T-helper 2 cell treated with Interferon-gamma antibody and Interleukin-4, amounts not matched to agents 100 ng/mL and 5 ng/mL, for 36 hours (primary cell): ENCODE data around the gene TMC5. TPM values are rescaled to one million over a fixed set of nuclear protein-coding genes. Genes with fewer than 3 reads are reported as not detected.
"Not testable (repeated sequence)": the region's sequence is repeated elsewhere in the genome, so short reads cannot be mapped to it uniquely, and the experiment has no call there.

ENCODE experiments used
- intact Hi-C: fragments of 100-400 bp; cut with micrococcal nuclease; formaldehyde crosslinking; loops from one replicate; pipeline ENCODE4 v1.15.1; 2023
- total RNA-seq: library from RNA; stranded (reverse); gene quantifications from 2 replicates; pipeline ENCODE4 v1.2.3, GENCODE V29; 2022

TMC5 gene, protein sequence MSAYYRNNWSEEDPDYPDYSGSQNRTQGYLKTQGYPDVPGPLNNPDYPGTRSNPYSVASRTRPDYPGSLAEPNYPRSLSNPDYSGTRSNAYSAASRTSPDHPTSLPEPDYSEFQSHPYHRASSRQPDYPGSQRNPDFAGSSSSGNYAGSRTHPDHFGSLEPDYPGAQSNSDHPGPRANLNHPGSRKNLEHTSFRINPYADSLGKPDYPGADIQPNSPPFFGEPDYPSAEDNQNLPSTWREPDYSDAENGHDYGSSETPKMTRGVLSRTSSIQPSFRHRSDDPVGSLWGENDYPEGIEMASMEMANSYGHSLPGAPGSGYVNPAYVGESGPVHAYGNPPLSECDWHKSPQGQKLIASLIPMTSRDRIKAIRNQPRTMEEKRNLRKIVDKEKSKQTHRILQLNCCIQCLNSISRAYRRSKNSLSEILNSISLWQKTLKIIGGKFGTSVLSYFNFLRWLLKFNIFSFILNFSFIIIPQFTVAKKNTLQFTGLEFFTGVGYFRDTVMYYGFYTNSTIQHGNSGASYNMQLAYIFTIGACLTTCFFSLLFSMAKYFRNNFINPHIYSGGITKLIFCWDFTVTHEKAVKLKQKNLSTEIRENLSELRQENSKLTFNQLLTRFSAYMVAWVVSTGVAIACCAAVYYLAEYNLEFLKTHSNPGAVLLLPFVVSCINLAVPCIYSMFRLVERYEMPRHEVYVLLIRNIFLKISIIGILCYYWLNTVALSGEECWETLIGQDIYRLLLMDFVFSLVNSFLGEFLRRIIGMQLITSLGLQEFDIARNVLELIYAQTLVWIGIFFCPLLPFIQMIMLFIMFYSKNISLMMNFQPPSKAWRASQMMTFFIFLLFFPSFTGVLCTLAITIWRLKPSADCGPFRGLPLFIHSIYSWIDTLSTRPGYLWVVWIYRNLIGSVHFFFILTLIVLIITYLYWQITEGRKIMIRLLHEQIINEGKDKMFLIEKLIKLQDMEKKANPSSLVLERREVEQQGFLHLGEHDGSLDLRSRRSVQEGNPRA
- total RNA-seq: not detected in 2 replicates

DNA sequence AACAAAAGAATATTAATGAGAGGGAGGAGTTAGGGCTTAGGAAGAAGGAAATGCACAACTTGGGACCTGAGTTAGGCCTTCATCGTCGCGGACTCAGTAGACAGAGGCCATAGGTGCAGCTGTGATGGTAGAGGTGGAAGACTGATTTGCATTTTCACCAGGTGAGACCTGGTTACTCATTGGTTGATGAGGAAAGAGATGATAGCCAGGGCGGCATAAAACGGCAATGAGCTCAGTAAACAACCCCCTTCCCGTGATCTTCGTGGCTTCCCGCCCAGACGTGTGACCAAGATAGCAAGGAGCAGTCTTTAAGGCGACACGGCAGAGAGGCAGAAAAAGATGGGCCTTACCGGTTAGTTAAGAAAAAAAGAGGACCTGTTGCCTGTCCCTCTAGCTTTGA is at the start of gene TMC5:
Gene TMC5, plus strand, starts transcription at position 244 of the 400 bp plus-strand sequence. CDS start 22,156 bp downstream, outside the sequence.
- intact Hi-C loops: no loop called here

DNA sequence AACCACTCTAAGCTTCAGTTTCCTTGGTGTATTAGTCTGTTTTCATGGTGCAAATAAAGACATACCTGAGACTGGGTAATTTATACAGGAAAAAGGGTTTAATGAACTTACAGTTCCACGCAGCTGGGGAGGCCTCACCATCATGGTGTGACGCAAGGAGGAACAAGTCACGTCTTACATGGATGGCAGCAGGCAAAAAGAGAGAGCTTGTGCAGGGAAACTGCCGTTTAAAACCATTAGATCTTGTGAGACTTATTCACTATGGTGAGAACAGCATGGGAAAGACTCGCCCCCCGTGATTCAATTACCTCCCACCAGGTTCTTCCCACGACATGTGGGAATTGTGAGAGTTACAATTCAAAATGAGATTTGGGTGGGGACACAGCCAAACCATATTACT is 45.1 kb upstream of the TMC5 start:
- intact Hi-C loops: not testable (repeated sequence)

DNA sequence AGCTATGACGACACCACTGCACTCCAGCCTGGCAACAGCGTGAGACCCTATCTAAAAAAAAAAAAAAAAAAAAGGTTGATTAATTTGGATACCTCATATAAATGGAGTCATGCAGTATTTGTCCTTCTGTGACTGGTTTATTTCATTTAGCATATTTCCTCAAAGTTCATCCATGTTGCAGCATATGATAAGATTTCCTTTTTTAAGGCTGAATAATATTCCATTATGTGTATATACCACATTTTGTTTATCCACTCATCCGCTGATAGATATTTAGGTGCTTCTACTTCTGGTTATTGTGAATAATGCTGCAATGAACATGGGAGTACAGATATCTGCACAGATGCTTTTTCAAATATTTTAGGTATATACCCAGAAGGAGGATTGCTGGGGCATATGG is 43.3 kb upstream of the TMC5 start:
- intact Hi-C loops: no loop called here

DNA sequence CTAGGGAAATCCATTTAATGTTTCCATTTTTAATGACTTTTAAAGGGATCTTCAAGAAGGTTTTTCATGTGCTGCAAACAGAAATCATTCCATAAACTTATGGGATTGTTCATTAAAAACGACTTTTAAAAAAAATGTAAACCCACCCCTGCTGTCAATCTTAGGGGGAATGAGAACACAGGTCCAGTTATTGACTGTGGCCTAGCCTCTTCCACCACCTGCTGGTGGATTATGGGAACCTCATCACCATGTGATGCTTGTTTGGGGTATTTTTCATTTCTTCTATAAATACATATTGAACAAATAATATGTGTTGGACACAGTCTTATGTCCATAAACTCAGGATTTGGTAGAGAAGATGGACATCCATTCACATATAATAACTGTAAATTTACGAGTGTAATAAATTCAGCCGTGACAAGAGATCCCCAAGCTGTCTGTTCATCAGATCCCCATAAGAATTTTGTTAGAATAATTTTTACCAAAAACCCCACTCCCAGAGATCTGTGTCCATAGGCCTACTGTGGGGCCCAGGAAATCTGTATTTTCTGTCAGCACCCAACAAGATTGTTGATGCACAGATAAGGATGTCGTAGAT is 42.0 kb upstream of the TMC5 start:
- intact Hi-C loops: loop anchor here (1.0 kb wide), 3 partner anchors 152 to 289 kb away; no protein-coding TSS in a partner anchor

DNA sequence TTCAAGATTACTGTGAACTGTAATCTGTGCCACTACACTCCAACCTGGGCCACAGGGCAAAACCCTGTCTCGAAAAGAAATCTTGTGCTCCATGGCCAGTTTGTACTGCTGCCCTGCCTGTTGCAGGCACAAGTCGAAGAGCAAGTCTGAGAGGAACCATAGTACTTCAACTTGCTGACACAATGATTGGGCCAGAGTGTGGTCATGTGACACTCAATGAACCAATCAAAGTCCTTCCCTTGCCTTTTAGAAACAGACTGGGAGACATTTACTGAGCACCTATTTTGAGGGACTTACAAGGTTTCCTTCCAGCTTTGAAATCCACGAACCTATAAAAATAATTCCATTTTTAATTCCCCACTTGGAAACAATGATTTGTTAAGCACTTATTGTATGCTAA is 39.8 kb upstream of the TMC5 start:
- intact Hi-C loops: no loop called here

DNA sequence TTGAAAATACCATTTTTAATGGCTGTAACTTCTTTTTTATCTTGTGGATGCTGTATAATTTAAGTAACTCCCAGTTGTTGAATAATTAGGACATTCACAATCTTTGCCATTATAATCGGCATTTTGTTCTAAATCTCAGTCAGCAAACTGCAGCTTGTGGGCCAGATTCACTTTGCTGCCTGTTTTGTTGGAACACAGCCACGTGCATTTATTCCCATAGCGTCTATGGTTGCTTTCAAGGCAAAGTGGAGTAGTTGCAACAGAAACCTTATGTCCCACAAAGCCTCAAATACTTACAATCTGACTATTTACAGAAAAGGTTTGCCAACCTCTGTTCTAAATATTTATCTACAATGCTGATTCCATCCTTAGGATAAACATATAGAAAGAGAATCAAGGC is 39.2 kb upstream of the TMC5 start:
- intact Hi-C loops: no loop called here

DNA sequence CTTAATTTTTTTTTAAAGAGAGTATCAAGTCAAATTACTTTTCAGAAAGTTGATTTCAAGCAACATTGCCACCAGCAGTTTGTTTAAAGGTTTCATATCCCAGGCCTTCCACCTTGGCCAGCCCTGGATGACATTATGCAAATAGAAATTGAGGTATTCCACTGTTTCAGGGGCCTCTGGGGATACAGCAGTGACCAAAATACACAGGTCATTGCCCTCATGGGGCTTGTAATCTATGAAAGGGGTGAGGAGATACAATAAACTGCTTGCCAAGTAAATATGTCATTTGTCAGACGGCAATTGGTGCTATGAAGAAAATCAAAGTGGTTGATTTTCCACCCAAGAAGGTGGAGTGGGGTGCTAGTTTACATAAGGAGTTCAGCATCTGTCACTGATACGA is 37.8 kb upstream of the TMC5 start:
- intact Hi-C loops: loop anchor here (1.0 to 5.0 kb wide), 2 partner anchors 9 to 142 kb away; partner anchors contain the start of genes CCP110 and GDE1

DNA sequence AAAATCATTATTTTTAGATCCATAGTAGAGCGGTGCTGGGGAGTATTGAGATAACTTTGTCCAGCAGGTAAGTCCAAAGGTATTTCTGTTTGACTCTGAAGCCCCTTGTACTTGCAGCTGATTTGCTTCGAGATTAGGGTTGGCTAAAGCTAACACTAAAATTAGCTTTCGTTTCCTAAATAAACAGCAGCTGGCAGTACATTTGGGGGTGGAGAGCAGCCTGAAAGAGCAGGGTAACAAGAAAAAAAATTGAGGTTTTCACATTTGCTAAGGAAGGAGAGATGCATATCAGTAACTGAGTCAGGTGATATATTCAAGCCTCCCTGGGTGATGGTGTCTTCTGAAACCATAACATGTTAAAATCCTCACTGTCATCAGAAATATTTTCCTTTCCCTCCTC is 37.4 kb upstream of the TMC5 start:
- intact Hi-C loops: loop anchor here (1.0 to 5.0 kb wide), 2 partner anchors 9 to 142 kb away; partner anchors contain the start of genes CCP110 and GDE1

DNA sequence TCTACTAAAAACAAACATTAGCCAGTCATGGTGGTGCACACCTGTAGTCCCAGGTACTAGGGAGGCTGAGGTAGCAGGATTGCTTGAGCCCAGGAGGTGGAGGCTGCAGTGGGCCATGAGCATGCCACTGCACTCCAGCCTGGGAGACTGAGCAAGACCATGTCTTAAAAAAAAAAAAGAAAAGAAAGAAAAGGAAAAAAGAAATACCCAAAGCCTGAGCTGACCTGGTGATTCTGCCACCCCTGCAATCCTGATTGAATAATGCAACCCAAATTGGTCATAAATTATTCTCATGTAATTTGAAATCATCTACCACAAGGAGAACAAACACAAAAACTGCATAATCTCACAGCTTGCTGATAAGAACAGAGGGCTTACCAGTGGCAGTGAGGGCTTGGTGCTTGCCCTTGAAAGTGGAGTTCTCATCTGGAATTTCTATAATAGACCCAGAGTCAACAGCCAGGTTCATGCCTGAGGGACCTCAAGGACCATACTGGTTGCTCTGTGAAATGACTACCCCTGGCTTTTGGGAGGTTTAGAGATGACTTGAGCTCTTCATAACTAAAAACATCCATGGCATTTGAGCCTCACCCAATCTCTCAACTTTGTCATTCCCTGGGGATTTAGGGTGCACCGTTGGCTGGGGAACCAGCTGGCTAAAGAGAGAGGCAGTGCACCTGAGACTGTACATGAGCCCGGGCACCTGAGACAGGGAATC is 35.4 kb upstream of the TMC5 start:
- intact Hi-C loops: loop anchor here (5.0 kb wide), 1 partner anchor 140 kb away; the partner anchor contains the start of genes CCP110 and GDE1

DNA sequence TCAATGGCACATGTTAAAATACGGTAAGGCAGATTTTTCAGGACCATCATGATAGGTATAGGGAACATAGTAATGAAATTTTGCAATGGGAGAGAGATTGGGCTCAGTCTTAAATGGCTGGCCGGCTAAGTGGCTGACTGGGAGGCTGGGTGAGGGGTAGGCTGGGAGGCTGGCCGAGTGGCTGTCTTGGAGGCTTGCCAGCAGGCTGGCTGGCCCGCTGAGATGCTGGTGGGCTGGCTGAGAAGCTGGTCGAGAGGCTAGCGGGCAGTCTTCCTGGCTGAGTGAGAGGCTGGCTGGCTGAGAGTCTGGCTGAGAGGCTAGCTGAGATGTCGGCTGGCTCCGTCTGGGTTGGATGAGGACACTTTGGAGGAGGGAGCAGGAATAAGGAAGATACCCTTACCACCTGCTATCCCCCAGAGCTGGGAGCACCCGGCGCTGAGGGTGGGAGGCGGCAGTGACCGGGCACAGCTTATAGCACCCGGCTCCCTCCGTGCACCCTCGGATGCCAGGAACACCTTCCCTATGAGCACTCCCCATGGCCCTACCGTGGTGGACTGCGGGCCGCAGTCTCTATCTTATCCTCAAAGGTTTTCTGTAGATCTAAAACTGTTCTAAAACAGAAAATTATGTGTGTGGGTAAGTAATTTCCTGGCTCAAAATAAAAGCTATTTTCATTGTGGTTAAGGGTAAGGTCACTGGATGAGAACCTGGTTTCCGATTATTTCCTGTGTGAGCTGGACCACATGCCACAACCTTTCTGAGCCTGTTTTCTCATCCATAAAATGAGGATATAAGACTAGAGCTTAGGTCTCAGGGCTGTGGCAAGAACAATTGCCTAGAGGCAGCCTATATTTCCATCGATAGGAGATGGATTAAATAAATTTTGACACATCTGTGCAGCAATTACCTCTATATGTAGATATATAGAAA is 34.5 kb upstream of the TMC5 start:
- intact Hi-C loops: loop anchor here (5.0 kb wide), 1 partner anchor 139 kb away; the partner anchor contains the start of genes CCP110 and GDE1

DNA sequence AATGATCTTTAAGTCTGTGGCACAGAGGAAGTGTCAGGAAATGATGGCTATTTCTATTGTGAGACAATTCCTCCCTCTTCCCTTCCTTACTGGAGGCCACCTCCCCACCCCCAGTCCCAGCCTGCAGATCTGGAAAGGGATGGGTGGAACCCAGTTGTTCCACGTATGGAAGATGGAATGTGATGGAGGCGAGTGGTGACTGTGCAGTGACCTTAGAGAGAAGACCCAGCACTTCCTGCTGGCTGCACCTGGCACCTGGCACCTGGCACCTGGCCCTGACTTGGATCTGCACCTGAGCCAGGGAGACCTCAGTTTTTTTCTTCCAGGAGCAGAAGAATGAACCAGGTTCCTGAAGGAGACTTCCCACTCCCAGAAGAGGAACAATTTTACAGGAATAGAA is 33.0 kb upstream of the TMC5 start:
- intact Hi-C loops: loop anchor here (5.0 kb wide), 2 partner anchors 138 to 503 kb away; partner anchors contain the start of genes CCP110 and GDE1

DNA sequence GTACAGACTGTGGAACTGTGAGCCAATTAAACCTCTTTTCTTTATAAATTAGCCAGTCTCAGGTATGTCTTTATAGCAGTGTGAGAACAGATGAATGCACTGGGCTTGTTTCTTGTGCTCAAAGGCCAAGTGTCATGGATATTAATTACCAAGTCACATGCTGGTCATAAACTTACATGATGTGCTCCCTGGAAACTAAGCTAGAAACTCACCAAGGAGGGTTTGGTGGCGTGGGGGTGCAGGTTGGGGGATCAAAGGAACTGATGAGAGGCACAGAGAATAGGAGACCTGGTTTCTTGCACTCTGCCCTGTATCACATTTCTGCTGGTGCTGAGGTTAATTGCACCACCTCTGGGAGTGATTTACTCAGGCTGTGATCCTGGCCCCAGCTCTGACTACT is 31.2 kb upstream of the TMC5 start:
- intact Hi-C loops: loop anchor here (5.0 kb wide), 1 partner anchor 501 kb away; no protein-coding TSS in a partner anchor

DNA sequence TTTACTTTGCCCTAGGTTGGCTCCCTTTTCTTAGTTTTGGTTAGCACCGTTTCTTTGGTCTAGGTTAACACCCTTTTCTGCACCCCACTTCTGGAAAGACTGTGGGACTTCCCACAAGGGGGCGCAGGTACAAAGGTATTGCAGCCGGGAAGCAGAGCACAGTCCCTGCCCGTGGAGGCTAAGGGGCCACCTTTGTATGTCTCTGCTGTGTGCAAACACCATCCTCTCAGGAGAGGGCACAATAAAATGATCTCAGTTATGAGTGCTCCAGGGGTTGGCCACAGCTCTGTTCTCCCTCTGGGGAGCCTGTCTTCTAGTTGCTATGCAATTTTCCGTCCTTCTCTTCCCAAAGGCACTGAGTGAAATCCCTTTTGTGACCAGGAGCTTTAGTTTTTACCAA is 28.4 kb upstream of the TMC5 start:
- intact Hi-C loops: loop anchor here (1.0 to 5.0 kb wide), 3 partner anchors 9 to 498 kb away; no protein-coding TSS in a partner anchor

DNA sequence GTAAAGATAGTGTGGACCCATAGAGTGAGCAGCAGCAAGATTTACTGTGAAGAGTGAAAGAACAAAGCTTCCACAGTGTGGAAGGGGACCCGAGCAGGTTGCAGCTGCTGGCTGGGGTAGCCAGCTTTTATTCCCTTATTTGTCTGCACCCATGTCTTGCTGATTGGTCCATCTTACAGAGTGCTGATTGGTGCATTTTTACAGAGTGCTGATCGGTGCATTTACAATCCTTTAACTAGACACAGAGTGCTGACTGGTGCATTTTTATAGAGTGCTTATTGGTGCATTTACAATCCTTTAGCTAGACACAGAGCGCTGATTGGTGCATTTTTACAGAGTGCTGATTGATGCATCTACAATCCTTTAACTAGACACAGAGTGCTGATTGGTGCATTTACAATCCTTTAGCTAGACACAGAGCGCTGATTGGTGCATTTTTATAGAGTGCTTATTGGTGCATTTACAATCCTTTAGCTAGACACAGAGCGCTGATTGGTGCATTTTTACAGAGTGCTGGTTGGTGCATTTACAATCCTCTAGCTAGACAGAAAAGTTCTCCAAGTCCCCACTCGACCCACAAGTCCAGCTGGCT is 26.4 kb upstream of the TMC5 start:
- intact Hi-C loops: not testable (repeated sequence)

DNA sequence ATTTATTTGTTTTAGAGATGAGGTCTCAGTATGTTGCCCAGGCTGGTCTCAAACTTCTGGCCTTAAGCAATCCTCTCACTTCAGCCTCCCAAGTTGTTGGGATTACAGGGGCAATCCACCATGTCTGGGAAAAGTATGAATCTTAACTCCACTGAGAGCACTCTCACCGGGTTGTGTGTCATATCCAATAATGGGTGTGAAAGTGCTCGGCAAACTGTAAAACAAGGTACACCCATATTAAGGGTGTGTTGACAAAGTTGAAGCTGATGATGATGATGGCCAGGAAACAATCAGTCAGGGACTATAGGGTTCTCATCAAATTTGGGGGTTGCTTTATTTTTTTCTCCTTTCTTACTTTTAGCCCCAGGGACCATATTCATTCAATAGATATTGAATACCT is 25.3 kb upstream of the TMC5 start:
- intact Hi-C loops: no loop called here

DNA sequence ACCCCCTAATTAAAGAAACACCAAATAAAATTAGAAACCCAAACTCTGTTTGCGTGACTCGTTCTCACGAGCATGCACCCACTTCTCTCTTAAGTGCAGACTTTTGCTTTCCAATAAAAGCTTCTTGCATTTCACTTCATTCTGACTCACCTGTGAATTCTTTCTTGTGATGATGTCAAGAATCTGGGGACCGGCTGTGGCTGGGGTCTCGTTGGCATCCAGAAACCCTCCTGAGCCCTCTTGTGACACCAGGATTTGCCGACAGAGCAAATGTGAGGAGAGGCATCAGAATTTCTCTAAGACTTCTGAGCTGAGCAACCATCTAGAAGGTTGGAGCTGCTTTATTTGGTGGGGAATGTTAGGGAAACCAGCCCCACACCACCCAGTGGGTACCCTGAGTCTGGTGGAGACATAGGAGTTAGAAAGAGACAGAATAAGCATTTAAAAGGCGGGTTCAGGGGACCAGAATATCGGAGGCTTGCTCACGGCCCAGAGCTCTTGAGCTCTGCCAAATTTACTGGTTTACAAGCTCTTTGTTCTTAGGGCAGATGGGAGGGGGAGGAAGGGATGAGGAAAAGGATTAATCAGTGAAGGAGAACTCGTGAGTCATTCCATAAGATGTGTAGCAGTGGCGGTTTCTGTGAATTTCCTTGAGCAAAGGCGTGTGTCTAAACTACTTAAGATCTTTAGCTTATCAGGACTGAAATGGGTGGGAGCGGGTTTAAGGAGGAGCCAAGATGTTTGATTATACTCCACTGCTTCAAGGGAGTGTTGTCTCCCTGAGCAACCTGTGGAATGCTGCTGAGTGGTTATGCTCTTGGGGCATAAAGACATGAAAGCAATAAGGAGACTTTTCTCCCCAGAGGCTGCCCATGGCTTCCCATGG is 24.2 kb upstream of the TMC5 start:
- intact Hi-C loops: no loop called here

DNA sequence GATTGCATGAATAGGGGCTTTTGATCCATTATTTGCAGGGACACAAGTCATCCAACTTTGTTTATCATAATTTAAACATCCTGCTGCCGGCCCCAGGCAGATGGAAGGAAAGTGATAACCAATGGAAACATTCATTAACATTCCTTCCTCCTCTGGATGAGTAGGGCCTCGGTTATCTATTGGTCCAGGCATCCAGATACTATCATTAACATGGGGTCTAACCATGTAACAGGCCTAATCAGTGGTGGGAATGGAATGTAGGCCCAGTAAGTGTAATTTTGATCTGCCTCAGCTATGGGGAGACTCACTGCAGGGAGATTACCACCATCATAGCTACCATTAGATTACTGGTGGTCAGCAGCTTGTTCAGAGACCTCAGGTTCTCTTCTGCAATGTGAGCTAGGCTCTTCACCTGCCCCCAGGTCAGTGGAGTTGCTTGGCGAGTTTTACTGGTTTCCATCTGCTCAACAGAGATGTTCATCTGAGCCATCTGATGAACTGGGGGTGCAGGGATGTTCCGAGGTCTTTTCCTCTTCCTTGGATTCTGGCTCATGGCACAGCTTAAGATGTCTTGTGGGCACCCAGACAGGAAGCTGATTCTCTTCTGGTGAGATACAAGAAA is 21.9 kb upstream of the TMC5 start:
- intact Hi-C loops: not testable (repeated sequence)
